WTC11 (cell line): ENCODE measurements around the gene SMIM3. TPM values are rescaled to one million over a fixed set of nuclear protein-coding genes. Genes with fewer than 3 reads are reported as not detected.

Experiments used
- ATAC-seq: fragments of 200-7000 bp; cut with Tn5 transposase; 2 replicates; pipeline ENCODE4 v1.10.0; 2021; ENCODE audit warnings: mild to moderate bottlenecking, moderate library complexity
- CTCF ChIA-PET: fragments of 300-600 bp; sonication (Branson Sonifier 250); formaldehyde crosslinking; loops from one replicate; lab custom pipeline; 2021; ENCODE audit warnings: antibody characterized with exemption; lab: Charles Lee
- POLR2A ChIA-PET: fragments of 350-600 bp; sonication (Branson Sonifier 250); formaldehyde crosslinking; loops from one replicate; lab custom pipeline; 2021; ENCODE audit warnings: antibody characterized with exemption; lab: Charles Lee
- DNase-seq: peaks from one replicate; pipeline ENCODE4 v3.0.0; 2021; ENCODE audit warnings: low spot score
- H3K27ac Mint-ChIP-seq: 2 replicates; pipeline ENCODE4 v1.8.0; 2021; ENCODE audit warnings: mixed read lengths
- H3K27me3 Mint-ChIP-seq: 2 replicates; pipeline ENCODE4 v1.8.0; 2021; ENCODE audit warnings: low read depth, mild to moderate bottlenecking, moderate library complexity, mixed read lengths
- H3K36me3 Mint-ChIP-seq: 2 replicates; pipeline ENCODE4 v1.8.0; 2021; ENCODE audit warnings: mixed read lengths
- H3K4me1 Mint-ChIP-seq: 2 replicates; pipeline ENCODE4 v1.8.0; 2022; ENCODE audit warnings: mixed read lengths
- H3K4me3 Mint-ChIP-seq: 2 replicates; pipeline ENCODE4 v1.8.0; 2021; ENCODE audit warnings: mild to moderate bottlenecking, moderate library complexity, mixed read lengths
- H3K9me3 Mint-ChIP-seq: 2 replicates; pipeline ENCODE4 v1.8.0; 2021; ENCODE audit warnings: mixed read lengths
- GTF2I ChIP-seq: fragments of 250-450 bp; sonication (Bioruptor Pico); conservative IDR thresholded peaks from 2 replicates; pipeline ENCODE4 v1.4.0; 2021; ENCODE audit warnings: mild to moderate bottlenecking
- HMGA2 ChIP-seq: fragments of 250-450 bp; sonication (Bioruptor Pico); IDR thresholded peaks from 2 replicates; pipeline ENCODE4 v1.4.0; 2021; ENCODE audit warnings: mild to moderate bottlenecking, moderate library complexity
- NFATC4 ChIP-seq: fragments of 250-450 bp; sonication (Bioruptor Pico); IDR thresholded peaks from 2 replicates; pipeline ENCODE4 v1.9.0; 2021; ENCODE audit warnings: mild to moderate bottlenecking
- NFE2L1 ChIP-seq: sonication (generic); formaldehyde crosslinking; IDR thresholded peaks from 2 replicates; pipeline ENCODE4 v1.8.1; 2023; ENCODE audit warnings: missing genetic modification reagents
- RELA ChIP-seq: sonication (generic); formaldehyde crosslinking; IDR thresholded peaks from 2 replicates; pipeline ENCODE4 v1.8.1; 2022; ENCODE audit warnings: missing genetic modification reagents, mild to moderate bottlenecking, borderline replicate concordance
- TP53 ChIP-seq: sonication (generic); formaldehyde crosslinking; IDR thresholded peaks from 2 replicates; pipeline ENCODE4 v1.8.1; 2023; ENCODE audit warnings: mild to moderate bottlenecking, missing genetic modification reagents
- ZNF263 ChIP-seq: sonication (generic); formaldehyde crosslinking; IDR thresholded peaks from 2 replicates; pipeline ENCODE4 v1.8.1; 2022; ENCODE audit warnings: low read depth, mild to moderate bottlenecking, moderate library complexity, missing genetic modification reagents
- ZNF425 ChIP-seq: fragments of 250-450 bp; sonication (Bioruptor Pico); conservative IDR thresholded peaks from 2 replicates; pipeline ENCODE4 v1.9.0; 2021; ENCODE audit warnings: mild to moderate bottlenecking
- ZNF532 ChIP-seq: fragments of 250-450 bp; sonication (Bioruptor Pico); IDR thresholded peaks from 2 replicates; pipeline ENCODE4 v1.9.0; 2021; ENCODE audit warnings: mild to moderate bottlenecking, borderline replicate concordance
- total RNA-seq: library from RNA; stranded (reverse); gene quantifications from 3 replicates; pipeline ENCODE4 v1.2.3, GENCODE V29; 2021
- TF ChIP-seq, protein P1 (sequence below): sonication (generic); formaldehyde crosslinking; conservative IDR thresholded peaks from 2 replicates; pipeline ENCODE4 v1.8.1; 2023; ENCODE audit warnings: mild to moderate bottlenecking, low read depth, missing genetic modification reagents, moderate library complexity
- TF ChIP-seq, protein P2 (sequence below): sonication (generic); formaldehyde crosslinking; conservative IDR thresholded peaks from 2 replicates; pipeline ENCODE4 v1.8.1; 2022; ENCODE audit warnings: mild to moderate bottlenecking, missing genetic modification reagents
- TF ChIP-seq, protein P3 (sequence below): fragments of 250-450 bp; sonication (Bioruptor Pico); IDR thresholded peaks from 2 replicates; pipeline ENCODE4 v1.9.0; 2021; ENCODE audit warnings: mild to moderate bottlenecking
- TF ChIP-seq, protein P4 (sequence below): fragments of 250-450 bp; sonication (Bioruptor Pico); IDR thresholded peaks from 2 replicates; pipeline ENCODE4 v1.8.0; 2021; ENCODE audit warnings: mild to moderate bottlenecking
- TF ChIP-seq, protein P5 (sequence below): sonication (generic); formaldehyde crosslinking; IDR thresholded peaks from 2 replicates; pipeline ENCODE4 v1.8.1; 2022; ENCODE audit warnings: low read depth, missing genetic modification reagents, borderline replicate concordance
- TF ChIP-seq, protein P6 (sequence below): sonication (generic); formaldehyde crosslinking; IDR thresholded peaks from 2 replicates; pipeline ENCODE4 v1.8.0; 2023; ENCODE audit warnings: missing genetic modification reagents, mild to moderate bottlenecking, borderline replicate concordance

SMIM3 gene
- total RNA-seq, 1 experiment from 2014 or later = 14.1 TPM

GRCh38 chr5:150734579-150735384 lies 43.8 kb upstream of the SMIM3 start:
- Mint-ChIP-seq H3K4me1 (peaks cover 29% of the 10 kb centered on the region), H3K9me3 (peaks cover 27% of the 10 kb centered on the region), H3K27me3 (no peaks in the 10 kb centered on the region), H3K4me3 (no peak overlapping the region), H3K36me3 (peaks cover 65% of the 10 kb centered on the region), H3K27ac (no peak overlapping the region)
- CTCF ChIA-PET = interaction anchor here (0.6 to 2.4 kb wide), 16 partner anchors 8 to 518 kb away, joined by 3 to 17 read pairs (median 4); partner anchors contain the start of genes DCTN4, GM2A, RBM22 and SMIM3
- DNase-seq (peak; percentile 21), ATAC-seq (peak; percentile 60)
- POLR2A ChIA-PET = no interaction called here
- TF ChIP-seq, protein P1, sequence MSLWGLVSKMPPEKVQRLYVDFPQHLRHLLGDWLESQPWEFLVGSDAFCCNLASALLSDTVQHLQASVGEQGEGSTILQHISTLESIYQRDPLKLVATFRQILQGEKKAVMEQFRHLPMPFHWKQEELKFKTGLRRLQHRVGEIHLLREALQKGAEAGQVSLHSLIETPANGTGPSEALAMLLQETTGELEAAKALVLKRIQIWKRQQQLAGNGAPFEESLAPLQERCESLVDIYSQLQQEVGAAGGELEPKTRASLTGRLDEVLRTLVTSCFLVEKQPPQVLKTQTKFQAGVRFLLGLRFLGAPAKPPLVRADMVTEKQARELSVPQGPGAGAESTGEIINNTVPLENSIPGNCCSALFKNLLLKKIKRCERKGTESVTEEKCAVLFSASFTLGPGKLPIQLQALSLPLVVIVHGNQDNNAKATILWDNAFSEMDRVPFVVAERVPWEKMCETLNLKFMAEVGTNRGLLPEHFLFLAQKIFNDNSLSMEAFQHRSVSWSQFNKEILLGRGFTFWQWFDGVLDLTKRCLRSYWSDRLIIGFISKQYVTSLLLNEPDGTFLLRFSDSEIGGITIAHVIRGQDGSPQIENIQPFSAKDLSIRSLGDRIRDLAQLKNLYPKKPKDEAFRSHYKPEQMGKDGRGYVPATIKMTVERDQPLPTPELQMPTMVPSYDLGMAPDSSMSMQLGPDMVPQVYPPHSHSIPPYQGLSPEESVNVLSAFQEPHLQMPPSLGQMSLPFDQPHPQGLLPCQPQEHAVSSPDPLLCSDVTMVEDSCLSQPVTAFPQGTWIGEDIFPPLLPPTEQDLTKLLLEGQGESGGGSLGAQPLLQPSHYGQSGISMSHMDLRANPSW (CRISPR knock-in tag) = no peak
- TF ChIP-seq, protein P2, sequence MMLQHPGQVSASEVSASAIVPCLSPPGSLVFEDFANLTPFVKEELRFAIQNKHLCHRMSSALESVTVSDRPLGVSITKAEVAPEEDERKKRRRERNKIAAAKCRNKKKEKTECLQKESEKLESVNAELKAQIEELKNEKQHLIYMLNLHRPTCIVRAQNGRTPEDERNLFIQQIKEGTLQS (CRISPR knock-in tag) = no peak
- TF ChIP-seq RELA (CRISPR knock-in tag) (no peak), GTF2I (no peak), ZNF425 (CRISPR knock-in tag) (no peak), TP53 (no peak), ZNF532 (CRISPR knock-in tag) (no peak), NFE2L1 (CRISPR knock-in tag) (no peak), NFATC4 (no peak), ZNF263 (CRISPR knock-in tag) (no peak), HMGA2 (CRISPR knock-in tag) (no peak)
- TF ChIP-seq, protein P3, sequence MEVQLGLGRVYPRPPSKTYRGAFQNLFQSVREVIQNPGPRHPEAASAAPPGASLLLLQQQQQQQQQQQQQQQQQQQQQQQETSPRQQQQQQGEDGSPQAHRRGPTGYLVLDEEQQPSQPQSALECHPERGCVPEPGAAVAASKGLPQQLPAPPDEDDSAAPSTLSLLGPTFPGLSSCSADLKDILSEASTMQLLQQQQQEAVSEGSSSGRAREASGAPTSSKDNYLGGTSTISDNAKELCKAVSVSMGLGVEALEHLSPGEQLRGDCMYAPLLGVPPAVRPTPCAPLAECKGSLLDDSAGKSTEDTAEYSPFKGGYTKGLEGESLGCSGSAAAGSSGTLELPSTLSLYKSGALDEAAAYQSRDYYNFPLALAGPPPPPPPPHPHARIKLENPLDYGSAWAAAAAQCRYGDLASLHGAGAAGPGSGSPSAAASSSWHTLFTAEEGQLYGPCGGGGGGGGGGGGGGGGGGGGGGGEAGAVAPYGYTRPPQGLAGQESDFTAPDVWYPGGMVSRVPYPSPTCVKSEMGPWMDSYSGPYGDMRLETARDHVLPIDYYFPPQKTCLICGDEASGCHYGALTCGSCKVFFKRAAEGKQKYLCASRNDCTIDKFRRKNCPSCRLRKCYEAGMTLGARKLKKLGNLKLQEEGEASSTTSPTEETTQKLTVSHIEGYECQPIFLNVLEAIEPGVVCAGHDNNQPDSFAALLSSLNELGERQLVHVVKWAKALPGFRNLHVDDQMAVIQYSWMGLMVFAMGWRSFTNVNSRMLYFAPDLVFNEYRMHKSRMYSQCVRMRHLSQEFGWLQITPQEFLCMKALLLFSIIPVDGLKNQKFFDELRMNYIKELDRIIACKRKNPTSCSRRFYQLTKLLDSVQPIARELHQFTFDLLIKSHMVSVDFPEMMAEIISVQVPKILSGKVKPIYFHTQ (CRISPR knock-in tag) = no peak
- TF ChIP-seq, protein P4, sequence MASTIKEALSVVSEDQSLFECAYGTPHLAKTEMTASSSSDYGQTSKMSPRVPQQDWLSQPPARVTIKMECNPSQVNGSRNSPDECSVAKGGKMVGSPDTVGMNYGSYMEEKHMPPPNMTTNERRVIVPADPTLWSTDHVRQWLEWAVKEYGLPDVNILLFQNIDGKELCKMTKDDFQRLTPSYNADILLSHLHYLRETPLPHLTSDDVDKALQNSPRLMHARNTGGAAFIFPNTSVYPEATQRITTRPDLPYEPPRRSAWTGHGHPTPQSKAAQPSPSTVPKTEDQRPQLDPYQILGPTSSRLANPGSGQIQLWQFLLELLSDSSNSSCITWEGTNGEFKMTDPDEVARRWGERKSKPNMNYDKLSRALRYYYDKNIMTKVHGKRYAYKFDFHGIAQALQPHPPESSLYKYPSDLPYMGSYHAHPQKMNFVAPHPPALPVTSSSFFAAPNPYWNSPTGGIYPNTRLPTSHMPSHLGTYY (CRISPR knock-in tag) = no peak
- TF ChIP-seq, protein P5, sequence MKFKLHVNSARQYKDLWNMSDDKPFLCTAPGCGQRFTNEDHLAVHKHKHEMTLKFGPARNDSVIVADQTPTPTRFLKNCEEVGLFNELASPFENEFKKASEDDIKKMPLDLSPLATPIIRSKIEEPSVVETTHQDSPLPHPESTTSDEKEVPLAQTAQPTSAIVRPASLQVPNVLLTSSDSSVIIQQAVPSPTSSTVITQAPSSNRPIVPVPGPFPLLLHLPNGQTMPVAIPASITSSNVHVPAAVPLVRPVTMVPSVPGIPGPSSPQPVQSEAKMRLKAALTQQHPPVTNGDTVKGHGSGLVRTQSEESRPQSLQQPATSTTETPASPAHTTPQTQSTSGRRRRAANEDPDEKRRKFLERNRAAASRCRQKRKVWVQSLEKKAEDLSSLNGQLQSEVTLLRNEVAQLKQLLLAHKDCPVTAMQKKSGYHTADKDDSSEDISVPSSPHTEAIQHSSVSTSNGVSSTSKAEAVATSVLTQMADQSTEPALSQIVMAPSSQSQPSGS = no peak
- TF ChIP-seq, protein P6, sequence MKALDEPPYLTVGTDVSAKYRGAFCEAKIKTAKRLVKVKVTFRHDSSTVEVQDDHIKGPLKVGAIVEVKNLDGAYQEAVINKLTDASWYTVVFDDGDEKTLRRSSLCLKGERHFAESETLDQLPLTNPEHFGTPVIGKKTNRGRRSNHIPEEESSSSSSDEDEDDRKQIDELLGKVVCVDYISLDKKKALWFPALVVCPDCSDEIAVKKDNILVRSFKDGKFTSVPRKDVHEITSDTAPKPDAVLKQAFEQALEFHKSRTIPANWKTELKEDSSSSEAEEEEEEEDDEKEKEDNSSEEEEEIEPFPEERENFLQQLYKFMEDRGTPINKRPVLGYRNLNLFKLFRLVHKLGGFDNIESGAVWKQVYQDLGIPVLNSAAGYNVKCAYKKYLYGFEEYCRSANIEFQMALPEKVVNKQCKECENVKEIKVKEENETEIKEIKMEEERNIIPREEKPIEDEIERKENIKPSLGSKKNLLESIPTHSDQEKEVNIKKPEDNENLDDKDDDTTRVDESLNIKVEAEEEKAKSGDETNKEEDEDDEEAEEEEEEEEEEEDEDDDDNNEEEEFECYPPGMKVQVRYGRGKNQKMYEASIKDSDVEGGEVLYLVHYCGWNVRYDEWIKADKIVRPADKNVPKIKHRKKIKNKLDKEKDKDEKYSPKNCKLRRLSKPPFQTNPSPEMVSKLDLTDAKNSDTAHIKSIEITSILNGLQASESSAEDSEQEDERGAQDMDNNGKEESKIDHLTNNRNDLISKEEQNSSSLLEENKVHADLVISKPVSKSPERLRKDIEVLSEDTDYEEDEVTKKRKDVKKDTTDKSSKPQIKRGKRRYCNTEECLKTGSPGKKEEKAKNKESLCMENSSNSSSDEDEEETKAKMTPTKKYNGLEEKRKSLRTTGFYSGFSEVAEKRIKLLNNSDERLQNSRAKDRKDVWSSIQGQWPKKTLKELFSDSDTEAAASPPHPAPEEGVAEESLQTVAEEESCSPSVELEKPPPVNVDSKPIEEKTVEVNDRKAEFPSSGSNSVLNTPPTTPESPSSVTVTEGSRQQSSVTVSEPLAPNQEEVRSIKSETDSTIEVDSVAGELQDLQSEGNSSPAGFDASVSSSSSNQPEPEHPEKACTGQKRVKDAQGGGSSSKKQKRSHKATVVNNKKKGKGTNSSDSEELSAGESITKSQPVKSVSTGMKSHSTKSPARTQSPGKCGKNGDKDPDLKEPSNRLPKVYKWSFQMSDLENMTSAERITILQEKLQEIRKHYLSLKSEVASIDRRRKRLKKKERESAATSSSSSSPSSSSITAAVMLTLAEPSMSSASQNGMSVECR (CRISPR knock-in tag) = no peak
